Keratinocyte (primary cell): ENCODE measurements around the gene CUL4A. TPM values are rescaled to one million over a fixed set of nuclear protein-coding genes. Genes with fewer than 3 reads are reported as not detected.

Experiments used
- DNase-seq: peaks from one replicate; pipeline ENCODE4 v3.0.0-alpha.2; 2011; ENCODE audit warnings: low read depth, missing footprints, low spot score
- FAIRE-seq: peaks from 2 replicates; lab custom pipeline; 2011; peaks lifted over from hg19 to GRCh38; lab: Jason Lieb, UNC
- H2AFZ ChIP-seq: 2 replicates; pipeline ENCODE4 v1.6.0; 2012; ENCODE audit warnings: low read length, control low read depth, inconsistent platforms; ENCODE audit not compliant: control insufficient read depth
- H3K27ac ChIP-seq: 2 replicates; pipeline ENCODE4 v1.5.1; 2011; ENCODE audit warnings: low read length; ENCODE audit not compliant: control insufficient read depth, insufficient read depth
- H3K27me3 ChIP-seq: 3 replicates; pipeline ENCODE4 v1.6.0; 2011; ENCODE audit warnings: low read length; ENCODE audit not compliant: control insufficient read depth, insufficient read depth; ENCODE audit errors: extremely low read depth
- H3K36me3 ChIP-seq, 2 experiments: 2 replicates in 1 of 2; 3 replicates in 1 of 2; pipeline ENCODE4 v1.5.1; 2011; ENCODE audit warnings: low read length in 2 of 2, mild to moderate bottlenecking in 1 of 2; ENCODE audit not compliant: control insufficient read depth in 2 of 2, insufficient read depth in 2 of 2; ENCODE audit errors: extremely low read depth in 1 of 2
- H3K4me1 ChIP-seq: 3 replicates; pipeline ENCODE4 v1.5.1; 2011; ENCODE audit warnings: low read length; ENCODE audit not compliant: control insufficient read depth, insufficient read depth; ENCODE audit errors: extremely low read depth
- H3K4me2 ChIP-seq: 3 replicates; pipeline ENCODE4 v1.6.0; 2011; ENCODE audit warnings: low read depth, low read length; ENCODE audit not compliant: control insufficient read depth, insufficient read depth; ENCODE audit errors: extremely low read depth
- H3K4me3 ChIP-seq, 3 experiments: fragments of 200-600 bp in 1 of 3; sonication (generic) in 1 of 3; 2 replicates in 2 of 3; 3 replicates in 1 of 3; pipeline ENCODE4 v1.5.1; 2011 to 2016; ENCODE audit warnings: low read length in 3 of 3, mild to moderate bottlenecking in 3 of 3, control low read depth in 2 of 3, inconsistent platforms in 1 of 3, low read depth in 1 of 3, mixed read lengths in 1 of 3, mixed run types in 1 of 3, moderate library complexity in 1 of 3; ENCODE audit not compliant: control insufficient read depth in 2 of 3, insufficient read depth in 2 of 3; ENCODE audit errors: extremely low read depth in 1 of 3
- H3K79me2 ChIP-seq: 2 replicates; pipeline ENCODE4 v1.6.0; 2012; ENCODE audit warnings: low read length; ENCODE audit not compliant: control insufficient read depth, insufficient read depth
- H3K9ac ChIP-seq: 3 replicates; pipeline ENCODE4 v1.6.0; 2011; ENCODE audit warnings: low read length; ENCODE audit not compliant: control insufficient read depth, insufficient read depth; ENCODE audit errors: extremely low read depth
- H3K9me1 ChIP-seq: 3 replicates; pipeline ENCODE4 v1.6.0; 2011; ENCODE audit warnings: low read length; ENCODE audit not compliant: control insufficient read depth, insufficient read depth; ENCODE audit errors: extremely low read depth
- H3K9me3 ChIP-seq: 2 replicates; pipeline ENCODE4 v1.5.1; 2012; ENCODE audit warnings: low read depth, low read length; ENCODE audit not compliant: control insufficient read depth
- H4K20me1 ChIP-seq: 3 replicates; pipeline ENCODE4 v1.6.0; 2011; ENCODE audit warnings: low read length; ENCODE audit not compliant: control insufficient read depth, insufficient read depth; ENCODE audit errors: extremely low read depth
- CTCF ChIP-seq, 3 experiments: IDR thresholded peaks in 1 of 3; conservative IDR thresholded peaks in 1 of 3; optimal IDR thresholded peaks in 1 of 3; 2 replicates in 2 of 3; 3 replicates in 1 of 3; pipeline versions ENCODE3 to v1.5.1; 2011; ENCODE audit warnings: low read length in 3 of 3, mild to moderate bottlenecking in 3 of 3, moderate library complexity in 2 of 3, control low read depth in 1 of 3, inconsistent platforms in 1 of 3; ENCODE audit not compliant: insufficient read depth in 2 of 3; ENCODE audit errors: extremely low read depth in 1 of 3
- EZH2 ChIP-seq: IDR thresholded peaks from one replicate; pipeline ENCODE4 v1.6.1; 2012; ENCODE audit warnings: inconsistent platforms, mild to moderate bottlenecking, low read length, moderate library complexity
- dilution Hi-C: fragments of 300-500 bp; cut with MboI; formaldehyde crosslinking; loops from one replicate; pipeline ENCODE4 v1.7.0; 2020; ENCODE audit warnings: low sequenced_read_pairs; ENCODE audit not compliant: extremely low pct_ligation_motif_present
- polyA plus RNA-seq, 5 experiments: library from polyadenylated mRNA; depleted of rRNA in 3 of 5; stranded (reverse) in 3 of 5; stranded (forward) in 1 of 5; unstranded in 1 of 5; fragments of >200 nt; gene quantifications; 1 replicate in 1 of 5; 2 replicates in 3 of 5; 3 replicates in 1 of 5; pipeline versions ENCODE4 v1.2.1 to v1.2.3, GENCODE V29; 2011 to 2012; ENCODE audit warnings: missing spikeins in 2 of 5, low read depth in 1 of 5, low replicate concordance in 1 of 5

The CUL4A gene
- polyA plus RNA-seq, 1 donor (not counting 4 experiments of a cell fraction or from before 2014, with no cell fraction given): 57.3 TPM

- dilution Hi-C loops: no loop called here
- FAIRE-seq: no peak
- peaks cover 6% of the 10 kb centered on the region for H3K27me3 ChIP-seq
Observed at GRCh38 chr13:113167155-113167554, 42.3 kb upstream of the CUL4A start.

GRCh38 chr13:113167575-113167974 lies 41.8 kb upstream of the CUL4A start:
- Histone ChIP-seq H3K4me1 (no peaks in the 10 kb centered on the region), H3K4me3 (no peak overlapping the region), H3K36me3 (peaks cover 9 to 10% of the 10 kb centered on the region in 2 experiments), H3K27me3 (peaks cover 5% of the 10 kb centered on the region), H3K9ac (no peak overlapping the region), H3K4me2 (no peak overlapping the region), H2AFZ (no peak overlapping the region), H3K27ac (no peak overlapping the region), H3K9me1 (no peaks in the 10 kb centered on the region), H4K20me1 (no peaks in the 10 kb centered on the region), H3K9me3 (no peaks in the 10 kb centered on the region), H3K79me2 (no peaks in the 10 kb centered on the region)
- no peak for DNase-seq
- dilution Hi-C loops: no loop called here
- TF ChIP-seq CTCF (optimal IDR thresholded peaks at IDR 0.05 in 1 of 3, IDR thresholded peaks at IDR 0.05 in 1 of 3, conservative IDR thresholded peaks at IDR 0.05 in 1 of 3; ENCODE audit: extremely low read depth in 1 of 3, insufficient read depth in 2 of 3, low read length in 3 of 3) (no peak), EZH2 (no peak)
- no peak for FAIRE-seq

More at GRCh38 chr13:113167155-113167554, 42.3 kb upstream of the CUL4A start:
- no peak overlapping the region for H2AFZ ChIP-seq
- H3K4me1 ChIP-seq: no peaks in the 10 kb centered on the region
- H3K79me2 ChIP-seq: no peaks in the 10 kb centered on the region
- DNase-seq: no peak
- no peak overlapping the region for H3K27ac ChIP-seq
- no peaks in the 10 kb centered on the region for H3K9me3 ChIP-seq
- H4K20me1 ChIP-seq: no peaks in the 10 kb centered on the region
- peaks cover 6 to 9% of the 10 kb centered on the region in 2 experiments for H3K36me3 ChIP-seq
- no peaks in the 10 kb centered on the region for H3K9me1 ChIP-seq
- H3K9ac ChIP-seq: no peak overlapping the region
- TF ChIP-seq CTCF (optimal IDR thresholded peaks at IDR 0.05 in 1 of 3, IDR thresholded peaks at IDR 0.05 in 1 of 3, conservative IDR thresholded peaks at IDR 0.05 in 1 of 3; ENCODE audit: extremely low read depth in 1 of 3, insufficient read depth in 2 of 3, low read length in 3 of 3) (no peak), EZH2 (no peak)
- no peak overlapping the region for H3K4me2 ChIP-seq
- H3K4me3 ChIP-seq: no peak overlapping the region
